ENCODE data around the gene AMFR. TPM values are rescaled to one million over a fixed set of nuclear protein-coding genes. Genes with fewer than 3 reads are reported as not detected.

Gene AMFR
- total RNA-seq, 6 experiments from 2014 or later, result 104 to 117 (median 112) TPM

GRCh38 chr16:56466344-56466743, 41.0 kb upstream of the AMFR start:
- no peak overlapping the region for H3K27ac Mint-ChIP-seq
- H3K36me3 Mint-ChIP-seq (ENCODE audit: low read depth), result peaks cover 49% of the 10 kb centered on the region
- H3K4me3 Mint-ChIP-seq, result no peak overlapping the region
- H3K27me3 Mint-ChIP-seq (ENCODE audit: insufficient read depth), result no peaks in the 10 kb centered on the region
- no peak for DNase-seq
- no peaks in the 10 kb centered on the region for H3K4me1 Mint-ChIP-seq (ENCODE audit: low read depth)
- TF ChIP-seq CTCF (IDR thresholded peaks at IDR 0.05), result no peak
- no peaks in the 10 kb centered on the region for H3K9me3 Mint-ChIP-seq

- H3K9me3 Mint-ChIP-seq, result no peaks in the 10 kb centered on the region
- peaks cover 44% of the 10 kb centered on the region for H3K36me3 Mint-ChIP-seq (ENCODE audit: low read depth)
- no peaks in the 10 kb centered on the region for H3K4me1 Mint-ChIP-seq (ENCODE audit: low read depth)
These were observed 37.8 kb upstream of the AMFR start for GRCh38 chr16:56463153-56463552.

GRCh38 chr16:56462064-56462796, 36.9 kb upstream of the AMFR start:
- no peaks in the 10 kb centered on the region for H3K9me3 Mint-ChIP-seq
- H3K4me3 Mint-ChIP-seq, result no peak overlapping the region
- H3K4me1 Mint-ChIP-seq (ENCODE audit: low read depth), result no peaks in the 10 kb centered on the region
- no peaks in the 10 kb centered on the region for H3K27me3 Mint-ChIP-seq (ENCODE audit: insufficient read depth)
- no peak overlapping the region for H3K27ac Mint-ChIP-seq
- TF ChIP-seq CTCF (IDR thresholded peaks at IDR 0.05), result no peak
- no peak for DNase-seq
- peaks cover 49% of the 10 kb centered on the region for H3K36me3 Mint-ChIP-seq (ENCODE audit: low read depth)

More at GRCh38 chr16:56463153-56463552, 37.8 kb upstream of the AMFR start:
- Mint-ChIP-seq H3K4me3 (no peak overlapping the region), H3K27me3 (ENCODE audit: insufficient read depth) (no peaks in the 10 kb centered on the region), H3K27ac (no peak overlapping the region)
- TF ChIP-seq CTCF (IDR thresholded peaks at IDR 0.05), result no peak
- no peak for DNase-seq

GRCh38 chr16:56460101-56460500, 34.8 kb upstream of the AMFR start:
- H3K4me3 Mint-ChIP-seq, result no peak overlapping the region
- peaks cover 60% of the 10 kb centered on the region for H3K36me3 Mint-ChIP-seq (ENCODE audit: low read depth)
- no peak overlapping the region for H3K27ac Mint-ChIP-seq
- DNase-seq, result no peak
- no peaks in the 10 kb centered on the region for H3K9me3 Mint-ChIP-seq
- no peaks in the 10 kb centered on the region for H3K27me3 Mint-ChIP-seq (ENCODE audit: insufficient read depth)
- no peaks in the 10 kb centered on the region for H3K4me1 Mint-ChIP-seq (ENCODE audit: low read depth)
- no peak for TF ChIP-seq CTCF (IDR thresholded peaks at IDR 0.05)

- H3K4me3 Mint-ChIP-seq, result no peak overlapping the region
- H3K27me3 Mint-ChIP-seq (ENCODE audit: insufficient read depth), result no peaks in the 10 kb centered on the region
- H3K36me3 Mint-ChIP-seq (ENCODE audit: low read depth), result peaks cover 65% of the 10 kb centered on the region
- H3K9me3 Mint-ChIP-seq, result no peaks in the 10 kb centered on the region
- DNase-seq, result no peak
- H3K4me1 Mint-ChIP-seq (ENCODE audit: low read depth), result peaks cover 7% of the 10 kb centered on the region; the same call in 1 of the 2 replicates
- no peak for TF ChIP-seq CTCF (IDR thresholded peaks at IDR 0.05)
- no peak overlapping the region for H3K27ac Mint-ChIP-seq
These were observed 32.7 kb upstream of the AMFR start for GRCh38 chr16:56457927-56458470.
